Mammary epithelial cell (primary cell): ENCODE data around the gene GAK.

ENCODE experiments used
- EZH2 ChIP-seq: IDR thresholded peaks from 2 replicates; pipeline ENCODE4 v1.6.1; 2012; ENCODE audit warnings: low read length, inconsistent platforms, borderline replicate concordance
- TF ChIP-seq, protein P1 (sequence below), 2 donors: IDR thresholded peaks in 1 of 2; conservative IDR thresholded peaks in 1 of 2; 2 replicates each; pipeline ENCODE4 v1.5.1; 2011 to 2012; ENCODE audit warnings: inconsistent platforms in 2 of 2, low read length in 2 of 2, mild to moderate bottlenecking in 2 of 2, control low read depth in 1 of 2, low read depth in 1 of 2; ENCODE audit not compliant: insufficient read depth in 1 of 2; ENCODE audit errors: extremely low read depth in 1 of 2

DNA sequence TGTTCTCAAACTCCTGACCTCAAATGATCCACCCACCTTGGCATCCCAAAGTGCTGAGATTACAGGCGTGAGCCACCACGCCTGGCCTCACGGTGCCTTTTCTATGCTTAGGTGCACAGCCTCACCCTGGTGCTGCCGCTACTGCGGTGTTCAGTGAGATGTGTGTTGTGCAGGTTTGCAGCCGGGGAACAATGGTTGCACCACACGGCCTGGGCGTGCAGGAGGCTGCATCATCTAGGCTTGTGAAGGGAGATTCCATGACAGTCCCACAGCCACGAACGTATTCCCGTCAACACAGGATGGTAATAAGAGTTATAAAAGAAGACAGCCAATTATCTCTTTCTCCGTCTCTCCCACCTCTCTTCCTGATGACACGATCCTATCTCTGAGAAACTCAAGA, 128.2 kb downstream of the GAK start:
- no peak for TF ChIP-seq EZH2
- TF ChIP-seq, protein P1, sequence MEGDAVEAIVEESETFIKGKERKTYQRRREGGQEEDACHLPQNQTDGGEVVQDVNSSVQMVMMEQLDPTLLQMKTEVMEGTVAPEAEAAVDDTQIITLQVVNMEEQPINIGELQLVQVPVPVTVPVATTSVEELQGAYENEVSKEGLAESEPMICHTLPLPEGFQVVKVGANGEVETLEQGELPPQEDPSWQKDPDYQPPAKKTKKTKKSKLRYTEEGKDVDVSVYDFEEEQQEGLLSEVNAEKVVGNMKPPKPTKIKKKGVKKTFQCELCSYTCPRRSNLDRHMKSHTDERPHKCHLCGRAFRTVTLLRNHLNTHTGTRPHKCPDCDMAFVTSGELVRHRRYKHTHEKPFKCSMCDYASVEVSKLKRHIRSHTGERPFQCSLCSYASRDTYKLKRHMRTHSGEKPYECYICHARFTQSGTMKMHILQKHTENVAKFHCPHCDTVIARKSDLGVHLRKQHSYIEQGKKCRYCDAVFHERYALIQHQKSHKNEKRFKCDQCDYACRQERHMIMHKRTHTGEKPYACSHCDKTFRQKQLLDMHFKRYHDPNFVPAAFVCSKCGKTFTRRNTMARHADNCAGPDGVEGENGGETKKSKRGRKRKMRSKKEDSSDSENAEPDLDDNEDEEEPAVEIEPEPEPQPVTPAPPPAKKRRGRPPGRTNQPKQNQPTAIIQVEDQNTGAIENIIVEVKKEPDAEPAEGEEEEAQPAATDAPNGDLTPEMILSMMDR (conservative IDR thresholded peaks at IDR 0.05 in 1 of 2, IDR thresholded peaks at IDR 0.05 in 1 of 2; ENCODE audit: extremely low read depth in 1 of 2, insufficient read depth in 1 of 2, low read depth in 1 of 2, low read length in 2 of 2), result no peak
